ENCODE results near the gene PXDN. TPM values are rescaled to one million over a fixed set of nuclear protein-coding genes. Genes with fewer than 3 reads are reported as not detected.

The PXDN gene
- total RNA-seq, 1 donor = 137 TPM

DNA sequence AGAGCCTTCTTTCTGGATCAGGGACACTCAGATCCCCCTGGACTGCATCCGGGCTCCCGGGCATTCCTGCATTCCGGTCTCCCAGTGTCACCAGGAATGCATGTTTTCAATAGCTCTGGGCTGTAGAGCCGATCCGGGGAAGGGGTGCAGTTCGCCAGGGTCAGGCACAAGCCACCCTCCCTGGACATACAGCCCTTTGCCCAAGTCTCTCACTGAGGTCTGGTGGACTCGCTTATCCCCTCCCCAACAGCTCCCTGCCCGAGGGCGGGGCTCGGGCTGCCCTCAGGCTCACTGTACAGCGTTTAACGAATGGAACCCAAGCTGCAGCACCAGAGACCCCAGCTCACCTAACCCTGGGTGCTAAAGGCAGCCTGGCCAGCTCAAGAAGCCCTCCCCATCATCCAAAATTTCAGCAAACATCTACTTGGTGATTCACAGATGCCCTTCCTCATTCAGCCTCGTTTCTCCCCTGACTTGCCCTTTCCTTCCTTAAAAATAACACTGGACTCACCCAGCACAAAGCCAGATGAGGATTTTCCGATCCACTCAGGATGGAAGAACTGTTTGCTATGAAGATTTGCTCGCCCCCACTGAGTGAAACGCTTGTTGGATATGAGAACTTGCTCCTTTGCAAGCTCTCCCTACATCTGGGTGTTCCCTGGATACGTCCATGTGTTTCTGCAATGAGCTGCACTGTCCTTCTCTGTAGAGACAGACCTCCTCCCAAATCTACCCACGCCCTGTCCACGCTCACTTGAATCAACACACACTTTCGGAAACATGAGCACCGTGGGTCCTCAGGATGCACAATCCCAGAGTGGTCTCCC is 58.1 kb downstream of the PXDN start:
- no peak overlapping the region for H3K4me3 ChIP-seq (ENCODE audit: low read depth, low read length)
- TF ChIP-seq, protein P1, sequence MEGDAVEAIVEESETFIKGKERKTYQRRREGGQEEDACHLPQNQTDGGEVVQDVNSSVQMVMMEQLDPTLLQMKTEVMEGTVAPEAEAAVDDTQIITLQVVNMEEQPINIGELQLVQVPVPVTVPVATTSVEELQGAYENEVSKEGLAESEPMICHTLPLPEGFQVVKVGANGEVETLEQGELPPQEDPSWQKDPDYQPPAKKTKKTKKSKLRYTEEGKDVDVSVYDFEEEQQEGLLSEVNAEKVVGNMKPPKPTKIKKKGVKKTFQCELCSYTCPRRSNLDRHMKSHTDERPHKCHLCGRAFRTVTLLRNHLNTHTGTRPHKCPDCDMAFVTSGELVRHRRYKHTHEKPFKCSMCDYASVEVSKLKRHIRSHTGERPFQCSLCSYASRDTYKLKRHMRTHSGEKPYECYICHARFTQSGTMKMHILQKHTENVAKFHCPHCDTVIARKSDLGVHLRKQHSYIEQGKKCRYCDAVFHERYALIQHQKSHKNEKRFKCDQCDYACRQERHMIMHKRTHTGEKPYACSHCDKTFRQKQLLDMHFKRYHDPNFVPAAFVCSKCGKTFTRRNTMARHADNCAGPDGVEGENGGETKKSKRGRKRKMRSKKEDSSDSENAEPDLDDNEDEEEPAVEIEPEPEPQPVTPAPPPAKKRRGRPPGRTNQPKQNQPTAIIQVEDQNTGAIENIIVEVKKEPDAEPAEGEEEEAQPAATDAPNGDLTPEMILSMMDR (IDR thresholded peaks at IDR 0.05; ENCODE audit: insufficient read depth, low read length) = no peak
- no peak for DNase-seq (ENCODE audit: low read depth)

DNA sequence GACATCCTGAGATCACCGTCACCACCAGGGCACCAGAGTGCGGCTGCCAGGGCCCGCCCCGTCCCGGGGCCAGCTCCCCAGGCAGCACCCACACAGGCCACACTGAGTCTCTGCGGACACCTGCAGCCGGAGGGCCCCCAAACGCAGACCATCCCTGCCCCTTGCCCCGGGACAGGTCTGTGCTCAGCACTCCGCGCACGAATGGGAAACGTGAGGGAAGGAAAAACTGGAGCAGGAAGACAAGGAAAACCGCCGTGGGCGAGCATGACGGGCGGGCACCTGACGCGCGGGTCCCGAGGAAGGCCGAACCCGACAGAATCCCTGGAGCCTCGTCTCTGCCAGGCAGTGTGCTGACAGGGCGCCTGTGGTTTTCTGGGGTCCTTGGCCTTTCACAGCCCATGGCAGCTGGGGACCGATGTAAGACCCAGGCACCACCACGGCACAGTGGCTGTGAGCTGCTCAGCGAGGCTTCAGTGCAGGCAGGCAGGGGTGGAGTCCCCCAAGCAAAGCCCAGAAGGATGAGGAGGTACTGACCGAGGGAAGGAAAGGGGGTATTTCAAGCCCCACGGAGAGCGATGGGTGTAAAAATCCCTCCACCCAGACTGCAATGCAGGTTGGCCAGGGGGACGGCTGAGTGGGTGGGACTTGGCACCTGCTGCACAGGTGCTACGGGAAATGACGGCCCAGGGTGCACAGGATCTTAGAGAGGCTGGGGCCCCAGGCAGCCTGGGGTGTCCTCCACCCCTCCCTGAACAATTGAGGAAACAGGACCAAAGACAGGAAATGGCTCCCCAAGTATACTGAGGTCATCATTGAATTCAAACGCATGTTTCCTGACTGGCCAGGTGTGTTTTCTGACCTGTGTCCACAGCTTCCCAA is 59.0 kb downstream of the PXDN start:
- no peak overlapping the region for H3K4me3 ChIP-seq (ENCODE audit: low read depth, low read length)
- TF ChIP-seq, protein P1 (IDR thresholded peaks at IDR 0.05; ENCODE audit: insufficient read depth, low read length) = no peak
- no peak for DNase-seq (ENCODE audit: low read depth)

DNA sequence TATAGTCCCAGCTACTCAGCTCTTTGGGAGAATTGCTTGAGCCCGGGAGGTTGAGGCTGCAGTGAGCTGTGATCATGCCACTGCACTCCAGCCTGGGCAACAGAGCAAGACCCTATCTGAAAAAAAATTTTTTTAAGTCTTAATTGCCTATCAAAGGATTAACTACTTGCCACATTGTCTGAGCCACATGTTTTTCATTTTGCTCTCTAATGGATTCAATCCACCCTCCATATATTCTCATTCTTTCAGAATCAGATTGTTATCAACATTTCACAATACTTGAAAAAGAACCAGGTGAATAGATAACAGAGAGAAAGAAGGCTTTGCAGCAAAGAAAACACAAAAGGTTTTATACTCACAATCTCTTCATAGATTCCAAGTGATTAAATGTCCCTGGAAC is 61.0 kb downstream of the PXDN start:
- H3K4me3 ChIP-seq (ENCODE audit: low read depth, low read length) = no peak overlapping the region
- TF ChIP-seq, protein P1 (IDR thresholded peaks at IDR 0.05; ENCODE audit: insufficient read depth, low read length) = no peak
- peak; percentile 23 for DNase-seq (ENCODE audit: low read depth)

DNA sequence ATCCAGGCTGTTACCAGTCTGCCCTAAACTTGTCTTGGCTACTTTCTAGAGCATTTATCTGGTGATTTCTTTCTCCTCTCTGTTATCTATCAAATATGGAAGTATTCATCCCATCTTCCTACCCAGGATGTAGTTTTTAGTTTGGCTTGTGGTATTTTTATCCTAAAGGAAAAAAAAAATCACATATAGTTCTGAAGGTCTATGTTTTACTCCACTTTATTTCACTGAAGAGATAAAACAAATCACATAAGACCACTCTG is 62.2 kb downstream of the PXDN start:
- no peak for DNase-seq (ENCODE audit: low read depth)
- TF ChIP-seq, protein P1 (IDR thresholded peaks at IDR 0.05; ENCODE audit: insufficient read depth, low read length) = no peak
- no peak overlapping the region for H3K4me3 ChIP-seq (ENCODE audit: low read depth, low read length)

DNA sequence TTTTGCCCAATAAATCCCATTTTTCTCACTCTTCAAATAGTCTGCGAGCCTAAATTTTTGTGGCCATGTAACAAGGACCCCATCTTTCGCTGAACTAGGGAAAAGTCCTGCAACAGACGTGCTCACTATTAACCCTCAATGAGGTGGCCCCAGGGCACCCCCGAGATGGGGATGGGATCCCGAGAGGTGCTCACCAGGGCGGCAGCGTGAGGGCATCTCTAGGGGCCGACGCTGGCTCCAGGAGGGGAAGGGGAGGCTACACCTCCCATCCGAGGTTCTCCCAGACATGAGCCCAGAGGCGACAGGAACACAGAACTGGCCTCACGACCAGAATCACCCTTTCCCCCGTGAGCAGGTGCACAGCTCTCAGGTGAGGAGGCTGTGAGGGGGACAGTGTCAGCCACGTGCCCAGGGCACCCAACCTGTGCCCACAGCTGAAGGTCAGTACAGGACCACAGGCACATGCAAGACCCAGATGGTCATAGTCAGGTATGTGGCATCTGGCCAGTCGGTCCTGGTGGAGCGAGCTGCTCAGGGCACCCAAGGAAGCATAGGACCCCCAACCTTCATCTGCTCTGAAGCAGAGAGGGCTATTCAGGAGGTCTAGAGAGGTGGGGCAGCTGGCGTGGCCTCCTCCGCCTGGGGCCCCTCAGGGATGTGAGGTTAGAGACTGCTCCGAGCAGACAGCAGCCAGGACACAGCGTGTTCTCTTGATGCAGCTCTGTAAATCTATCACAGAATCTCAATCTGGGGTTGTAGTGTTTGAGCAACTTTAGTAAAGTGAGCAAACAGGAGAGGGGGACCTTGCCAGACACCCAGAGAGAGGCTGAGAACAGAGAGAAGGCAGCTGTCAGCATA is 62.8 kb downstream of the PXDN start:
- DNase-seq (ENCODE audit: low read depth) = no peak
- TF ChIP-seq, protein P1 (IDR thresholded peaks at IDR 0.05; ENCODE audit: insufficient read depth, low read length) = no peak

DNA sequence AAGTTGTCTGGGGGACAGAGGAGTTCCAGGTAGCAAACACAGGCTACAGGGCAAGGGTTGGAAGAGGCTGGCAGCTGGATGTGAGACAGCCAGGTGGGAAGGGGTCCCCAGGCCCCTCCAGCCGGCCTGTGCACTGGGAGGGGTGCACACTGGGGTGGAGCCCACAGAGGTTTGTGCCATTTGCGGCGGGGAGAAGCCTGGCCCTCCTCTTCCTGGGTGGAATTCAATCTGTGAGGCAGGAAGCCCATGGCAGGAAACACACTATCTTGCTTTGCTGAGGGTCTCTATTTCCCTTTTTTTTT is 63.3 kb downstream of the PXDN start:
- TF ChIP-seq, protein P1 (IDR thresholded peaks at IDR 0.05; ENCODE audit: insufficient read depth, low read length) = no peak
- no peak for DNase-seq (ENCODE audit: low read depth)
- H3K4me3 ChIP-seq (ENCODE audit: low read depth, low read length) = no peak overlapping the region

More for the DNA sequence above, 62.8 kb downstream of the PXDN start:
- H3K4me3 ChIP-seq (ENCODE audit: low read depth, low read length) = no peak overlapping the region

Data from fibroblast of the aortic adventitia (primary cell).